HCT116 (cell line): Measurements from ENCODE around the gene ADCYAP1. TPM values are rescaled to one million over a fixed set of nuclear protein-coding genes. Genes with fewer than 3 reads are reported as not detected.

ENCODE experiments used
- ATAC-seq: fragments of 200-7000 bp; cut with Tn5 transposase; 2 replicates; pipeline ENCODE4 v1.9.1; 2020; ENCODE audit warnings: mild to moderate bottlenecking, moderate library complexity
- BruUV-seq: library from RNA; stranded (reverse); fragments of 400-500 nt; replicated peaks from 2 replicates; lab custom pipeline; 2021; lab: Mats Ljungman, UMichigan
- CTCF ChIA-PET: fragments of 300-600 bp; sonication (Branson Sonifier 250); formaldehyde crosslinking; loops from one replicate; lab custom pipeline; 2021; ENCODE audit warnings: antibody characterized with exemption; lab: Charles Lee
- POLR2A ChIA-PET: fragments of 300-600, 350-600 bp; sonication (Branson Sonifier 250); formaldehyde crosslinking; loops from one replicate; lab custom pipeline; 2021; ENCODE audit warnings: antibody characterized with exemption; lab: Charles Lee
- RAD21 ChIA-PET, 2 experiments: fragments of 300-600 bp; sonication (Branson Sonifier 250); formaldehyde crosslinking; loops; one replicate each; lab custom pipeline; 2023; ENCODE audit warnings: low total read pairs in 2 of 2; ENCODE audit not compliant: uncharacterized antibody in 2 of 2, unreplicated experiment in 2 of 2, low non-redundant PET in 1 of 2; lab: Charles Lee
- DNase-seq: peaks from one replicate; pipeline ENCODE4 v3.0.0-alpha.2; 2010; ENCODE audit warnings: low read depth, low spot score
- H2AFZ ChIP-seq: fragments of 200-600 bp; shearing (Covaris generic), sonication (generic); 2 replicates; pipeline ENCODE4 v1.6.1; 2017; ENCODE audit warnings: low read depth, mixed run types, mixed read lengths, antibody characterized with exemption, low read length; ENCODE audit not compliant: poor library complexity, severe bottlenecking
- H3K27ac ChIP-seq: 2 replicates; pipeline ENCODE4 v1.5.1; 2012; ENCODE audit warnings: low read depth, low read length
- H3K27me3 ChIP-seq: fragments of 200-600 bp; sonication (generic); 2 replicates; pipeline ENCODE4 v1.6.1; 2016; ENCODE audit warnings: mixed run types, low read length, mixed read lengths; ENCODE audit not compliant: insufficient read depth
- H3K36me3 ChIP-seq, 2 experiments: fragments of 200-500 bp in 1 of 2; fragments of 200-600 bp in 1 of 2; sonication (Bioruptor generic) in 1 of 2; sonication (generic) in 1 of 2; 2 replicates each; pipeline versions ENCODE4 v1.5.1 to v1.6.1; 2014 to 2016; ENCODE audit warnings: low read length in 2 of 2, inconsistent platforms in 1 of 2, mixed read lengths in 1 of 2, mixed run types in 1 of 2; ENCODE audit not compliant: insufficient read depth in 2 of 2, control insufficient read depth in 1 of 2
- H3K4me1 ChIP-seq, 2 experiments: fragments of 200-600 bp in 1 of 2; sonication (generic) in 1 of 2; 2 replicates each; pipeline versions ENCODE4 v1.5.1 to v1.6.1; 2012 to 2017; ENCODE audit warnings: low read length in 2 of 2, inconsistent platforms in 1 of 2, mild to moderate bottlenecking in 1 of 2, mixed read lengths in 1 of 2, mixed run types in 1 of 2, moderate library complexity in 1 of 2; ENCODE audit not compliant: insufficient read depth in 2 of 2, control insufficient read depth in 1 of 2
- H3K4me2 ChIP-seq: fragments of 200-600 bp; sonication (generic); 2 replicates; pipeline ENCODE4 v1.6.1; 2017; ENCODE audit warnings: mixed run types, low read length, mixed read lengths
- H3K4me3 ChIP-seq, 2 experiments: fragments of 200-600 bp in 1 of 2; sonication (generic) in 1 of 2; replicated peaks in 1 of 2; 2 replicates each; pipeline ENCODE4 v1.5.1; 2011 to 2016; ENCODE audit warnings: low read length in 2 of 2, control low read depth in 1 of 2, low read depth in 1 of 2, mild to moderate bottlenecking in 1 of 2, mixed read lengths in 1 of 2, mixed run types in 1 of 2
- H3K79me2 ChIP-seq: fragments of 200-600 bp; sonication (generic); 2 replicates; pipeline ENCODE4 v1.6.1; 2017; ENCODE audit warnings: mild to moderate bottlenecking, mixed run types, low read length, moderate library complexity, mixed read lengths; ENCODE audit not compliant: insufficient read depth
- H3K9ac ChIP-seq: fragments of 200-600 bp; sonication (generic); 2 replicates; pipeline ENCODE4 v1.6.1; 2016; ENCODE audit warnings: low read length, mixed read lengths
- H3K9me2 ChIP-seq: fragments of 200-600 bp; sonication (generic), shearing (Covaris generic); 2 replicates; pipeline ENCODE4 v1.6.1; 2017; ENCODE audit warnings: mixed run types, mild to moderate bottlenecking, moderate library complexity; ENCODE audit not compliant: insufficient read depth
- H3K9me3 ChIP-seq, 2 experiments: fragments of 200-500 bp in 1 of 2; fragments of 200-600 bp in 1 of 2; sonication (Bioruptor generic) in 1 of 2; sonication (generic) in 1 of 2; 2 replicates each; pipeline ENCODE4 v1.6.1; 2014 to 2017; ENCODE audit warnings: low read length in 2 of 2, mixed read lengths in 2 of 2, inconsistent platforms in 1 of 2, low read depth in 1 of 2, mild to moderate bottlenecking in 1 of 2, mixed run types in 1 of 2, moderate library complexity in 1 of 2; ENCODE audit not compliant: control insufficient read depth in 1 of 2, insufficient read depth in 1 of 2
- H4K20me1 ChIP-seq: fragments of 200-600 bp; sonication (generic), shearing (Covaris generic); 2 replicates; pipeline ENCODE4 v1.6.1; 2017; ENCODE audit warnings: mixed run types, mild to moderate bottlenecking, moderate library complexity; ENCODE audit not compliant: insufficient read depth
- EZH2phosphoT487 ChIP-seq: fragments of 200-600 bp; IDR thresholded peaks from 2 replicates; pipeline ENCODE4 v1.6.1; 2018; ENCODE audit warnings: antibody characterized with exemption, borderline replicate concordance
- FOSL1 ChIP-seq: IDR thresholded peaks from 2 replicates; pipeline ENCODE4 v1.6.1; 2012; ENCODE audit warnings: low read depth
- JUND ChIP-seq: IDR thresholded peaks from 2 replicates; pipeline ENCODE4 v1.6.1; 2012
- POLR2A ChIP-seq: IDR thresholded peaks from 2 replicates; pipeline ENCODE4 v1.7.0; 2011; ENCODE audit warnings: borderline replicate concordance; ENCODE audit not compliant: insufficient read depth, insufficient read length; ENCODE audit errors: extremely low read depth
- SP1 ChIP-seq: IDR thresholded peaks from 2 replicates; pipeline ENCODE4 v1.6.1; 2012; ENCODE audit warnings: low read depth
- intact Hi-C: fragments of 100-400 bp; cut with micrococcal nuclease; formaldehyde crosslinking; loops from 2 replicates; pipeline ENCODE4 v1.10.0; 2022
- total RNA-seq: library from RNA; stranded (reverse); gene quantifications from one replicate; pipeline ENCODE4 v1.2.1, GENCODE V29; 2021; ENCODE audit not compliant: unreplicated experiment
- TF ChIP-seq, protein P1 (sequence below): IDR thresholded peaks from 2 replicates; pipeline ENCODE4 v1.6.1; 2011; ENCODE audit warnings: mild to moderate bottlenecking, low read length, moderate library complexity; ENCODE audit not compliant: insufficient replicate concordance; ENCODE audit errors: extremely low read depth
- TF ChIP-seq, protein P2 (sequence below): IDR thresholded peaks from 2 replicates; pipeline ENCODE4 v1.6.1; 2012
- TF ChIP-seq, protein P3 (sequence below): IDR thresholded peaks from 2 replicates; pipeline ENCODE4 v1.6.1; 2012; ENCODE audit warnings: low read depth

ADCYAP1 gene
- total RNA-seq, 1 experiment from 2014 or later: not detected

DNA sequence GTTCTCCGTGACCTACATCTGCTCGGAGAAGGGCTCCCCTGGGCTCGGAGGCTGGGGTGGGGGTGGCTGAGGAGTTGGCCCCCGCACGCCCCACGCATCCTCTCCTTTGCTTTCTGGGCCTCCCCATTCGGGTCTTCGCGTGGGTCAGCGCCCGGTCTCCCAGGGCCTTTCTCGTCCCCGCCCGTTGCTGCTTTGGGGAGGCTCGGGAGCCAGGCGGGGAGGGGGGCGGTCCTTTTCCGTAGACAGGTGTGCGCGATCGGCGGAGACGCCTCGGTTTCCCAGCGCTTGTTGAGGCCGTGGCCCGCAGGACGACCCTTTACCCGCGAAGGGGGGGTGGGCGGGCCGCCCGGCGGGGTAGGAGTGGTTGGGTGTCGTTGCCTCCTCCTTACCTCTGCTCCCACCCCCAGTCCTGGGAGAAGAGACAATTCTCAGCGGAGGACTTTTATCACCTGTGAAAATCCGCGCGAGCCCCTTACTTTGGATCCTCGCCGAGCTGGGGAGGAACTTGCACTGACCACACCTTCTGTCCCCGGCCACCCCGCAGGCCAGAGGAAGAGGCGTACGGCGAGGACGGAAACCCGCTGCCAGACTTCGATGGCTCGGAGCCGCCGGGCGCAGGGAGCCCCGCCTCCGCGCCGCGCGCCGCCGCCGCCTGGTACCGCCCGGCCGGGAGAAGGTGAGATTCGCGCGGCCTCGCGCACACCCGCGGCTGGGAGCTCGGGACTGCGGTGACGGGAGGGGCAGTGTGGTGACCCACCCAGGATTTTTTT is 2.6 kb downstream of the ADCYAP1 start:
- RAD21 ChIA-PET: no interaction called here
- TF ChIP-seq, protein P1, sequence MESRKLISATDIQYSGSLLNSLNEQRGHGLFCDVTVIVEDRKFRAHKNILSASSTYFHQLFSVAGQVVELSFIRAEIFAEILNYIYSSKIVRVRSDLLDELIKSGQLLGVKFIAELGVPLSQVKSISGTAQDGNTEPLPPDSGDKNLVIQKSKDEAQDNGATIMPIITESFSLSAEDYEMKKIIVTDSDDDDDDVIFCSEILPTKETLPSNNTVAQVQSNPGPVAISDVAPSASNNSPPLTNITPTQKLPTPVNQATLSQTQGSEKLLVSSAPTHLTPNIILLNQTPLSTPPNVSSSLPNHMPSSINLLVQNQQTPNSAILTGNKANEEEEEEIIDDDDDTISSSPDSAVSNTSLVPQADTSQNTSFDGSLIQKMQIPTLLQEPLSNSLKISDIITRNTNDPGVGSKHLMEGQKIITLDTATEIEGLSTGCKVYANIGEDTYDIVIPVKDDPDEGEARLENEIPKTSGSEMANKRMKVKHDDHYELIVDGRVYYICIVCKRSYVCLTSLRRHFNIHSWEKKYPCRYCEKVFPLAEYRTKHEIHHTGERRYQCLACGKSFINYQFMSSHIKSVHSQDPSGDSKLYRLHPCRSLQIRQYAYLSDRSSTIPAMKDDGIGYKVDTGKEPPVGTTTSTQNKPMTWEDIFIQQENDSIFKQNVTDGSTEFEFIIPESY: no peak
- TF ChIP-seq SP1 (no peak), POLR2A (no peak), EZH2phosphoT487 (no peak), FOSL1 (no peak), JUND (no peak)
- TF ChIP-seq, protein P2, sequence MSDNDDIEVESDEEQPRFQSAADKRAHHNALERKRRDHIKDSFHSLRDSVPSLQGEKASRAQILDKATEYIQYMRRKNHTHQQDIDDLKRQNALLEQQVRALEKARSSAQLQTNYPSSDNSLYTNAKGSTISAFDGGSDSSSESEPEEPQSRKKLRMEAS: no peak
- TF ChIP-seq, protein P3, sequence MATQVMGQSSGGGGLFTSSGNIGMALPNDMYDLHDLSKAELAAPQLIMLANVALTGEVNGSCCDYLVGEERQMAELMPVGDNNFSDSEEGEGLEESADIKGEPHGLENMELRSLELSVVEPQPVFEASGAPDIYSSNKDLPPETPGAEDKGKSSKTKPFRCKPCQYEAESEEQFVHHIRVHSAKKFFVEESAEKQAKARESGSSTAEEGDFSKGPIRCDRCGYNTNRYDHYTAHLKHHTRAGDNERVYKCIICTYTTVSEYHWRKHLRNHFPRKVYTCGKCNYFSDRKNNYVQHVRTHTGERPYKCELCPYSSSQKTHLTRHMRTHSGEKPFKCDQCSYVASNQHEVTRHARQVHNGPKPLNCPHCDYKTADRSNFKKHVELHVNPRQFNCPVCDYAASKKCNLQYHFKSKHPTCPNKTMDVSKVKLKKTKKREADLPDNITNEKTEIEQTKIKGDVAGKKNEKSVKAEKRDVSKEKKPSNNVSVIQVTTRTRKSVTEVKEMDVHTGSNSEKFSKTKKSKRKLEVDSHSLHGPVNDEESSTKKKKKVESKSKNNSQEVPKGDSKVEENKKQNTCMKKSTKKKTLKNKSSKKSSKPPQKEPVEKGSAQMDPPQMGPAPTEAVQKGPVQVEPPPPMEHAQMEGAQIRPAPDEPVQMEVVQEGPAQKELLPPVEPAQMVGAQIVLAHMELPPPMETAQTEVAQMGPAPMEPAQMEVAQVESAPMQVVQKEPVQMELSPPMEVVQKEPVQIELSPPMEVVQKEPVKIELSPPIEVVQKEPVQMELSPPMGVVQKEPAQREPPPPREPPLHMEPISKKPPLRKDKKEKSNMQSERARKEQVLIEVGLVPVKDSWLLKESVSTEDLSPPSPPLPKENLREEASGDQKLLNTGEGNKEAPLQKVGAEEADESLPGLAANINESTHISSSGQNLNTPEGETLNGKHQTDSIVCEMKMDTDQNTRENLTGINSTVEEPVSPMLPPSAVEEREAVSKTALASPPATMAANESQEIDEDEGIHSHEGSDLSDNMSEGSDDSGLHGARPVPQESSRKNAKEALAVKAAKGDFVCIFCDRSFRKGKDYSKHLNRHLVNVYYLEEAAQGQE: no peak
- no peak overlapping the region for H2AFZ ChIP-seq
- POLR2A ChIA-PET: no interaction called here
- no TSS peak for BruUV-seq
- no peaks in the 10 kb centered on the region for H4K20me1 ChIP-seq
- DNase-seq (no peak), ATAC-seq (no peak)
- H3K36me3 ChIP-seq: no peaks in the 10 kb centered on the region
- H3K9ac ChIP-seq: no peak overlapping the region
- no peaks in the 10 kb centered on the region for H3K9me3 ChIP-seq
- no peak overlapping the region for H3K4me2 ChIP-seq
- H3K79me2 ChIP-seq: no peaks in the 10 kb centered on the region
- H3K27ac ChIP-seq: no peak overlapping the region
- H3K9me2 ChIP-seq: no peaks in the 10 kb centered on the region
- H3K4me3 ChIP-seq: no peak overlapping the region
- peaks cover 20% of the 10 kb centered on the region for H3K27me3 ChIP-seq
- intact Hi-C loops: no loop called here
- H3K4me1 ChIP-seq: no peaks in the 10 kb centered on the region
- CTCF ChIA-PET: no interaction called here
